GM23338 (cell line): Measurements from ENCODE around the gene FGD4. TPM values are rescaled to one million over a fixed set of nuclear protein-coding genes. Genes with fewer than 3 reads are reported as not detected.

ENCODE experiments used
- ATAC-seq: fragments of 200-7000 bp; cut with Tn5 transposase; 3 replicates; pipeline ENCODE4 v1.9.1; 2020
- DNase-seq: peaks from one replicate; pipeline ENCODE4 v3.0.0-alpha.2; 2015; ENCODE audit warnings: low spot score
- H2AFZ ChIP-seq: fragments of 200-600 bp; sonication (generic); 2 replicates; pipeline ENCODE4 v1.8.0; 2016; ENCODE audit warnings: antibody characterized with exemption, mild to moderate bottlenecking, moderate library complexity
- H3F3A ChIP-seq: fragments of 200-600 bp; sonication (generic); replicated peaks from 2 replicates; pipeline ENCODE4 v1.8.0; 2017; ENCODE audit warnings: antibody characterized with exemption, mixed run types, low read depth
- H3K27ac ChIP-seq: fragments of 200-600 bp; sonication (generic); 2 replicates; pipeline ENCODE4 v1.6.1; 2016; ENCODE audit warnings: low read depth
- H3K27me3 ChIP-seq: fragments of 200-600 bp; sonication (generic); 2 replicates; pipeline ENCODE4 v1.8.0; 2016; ENCODE audit warnings: mild to moderate bottlenecking, mixed run types, moderate library complexity; ENCODE audit not compliant: insufficient read depth
- H3K36me3 ChIP-seq: fragments of 200-600 bp; sonication (generic); 2 replicates; pipeline ENCODE4 v1.8.0; 2016; ENCODE audit warnings: mild to moderate bottlenecking; ENCODE audit not compliant: insufficient read depth
- H3K4me1 ChIP-seq: fragments of 200-600 bp; sonication (generic); 2 replicates; pipeline ENCODE4 v1.8.0; 2016; ENCODE audit warnings: mild to moderate bottlenecking, moderate library complexity; ENCODE audit not compliant: insufficient read depth
- H3K4me2 ChIP-seq: fragments of 200-600 bp; sonication (generic); 2 replicates; pipeline ENCODE4 v1.7.1; 2017; ENCODE audit warnings: mixed run types
- H3K4me3 ChIP-seq: fragments of 200-600 bp; sonication (generic); 2 replicates; pipeline ENCODE4 v1.6.1; 2016; ENCODE audit warnings: mixed run types
- H3K79me2 ChIP-seq: fragments of 200-600 bp; sonication (generic); replicated peaks from 2 replicates; pipeline ENCODE4 v1.8.0; 2017; ENCODE audit warnings: mild to moderate bottlenecking; ENCODE audit not compliant: insufficient read depth
- H3K9me2 ChIP-seq: fragments of 200-600 bp; sonication (generic); 2 replicates; pipeline ENCODE4 v1.8.0; 2017; ENCODE audit not compliant: insufficient read depth
- H4K20me1 ChIP-seq: fragments of 200-600 bp; sonication (generic); replicated peaks from 2 replicates; pipeline ENCODE4 v1.8.0; 2017; ENCODE audit warnings: mild to moderate bottlenecking; ENCODE audit not compliant: insufficient read depth
- H3K27ac Mint-ChIP-seq: 2 replicates; pipeline ENCODE4 v1.8.0; 2020; ENCODE audit warnings: inconsistent platforms, mild to moderate bottlenecking, moderate library complexity, mixed read lengths
- H3K27me3 Mint-ChIP-seq: 3 replicates; pipeline ENCODE4 v1.8.0; 2022; ENCODE audit warnings: low read depth, mild to moderate bottlenecking, moderate library complexity, mixed read lengths, inconsistent platforms; ENCODE audit not compliant: insufficient read depth, poor library complexity
- H3K36me3 Mint-ChIP-seq: 3 replicates; pipeline ENCODE4 v1.8.0; 2021; ENCODE audit warnings: low read depth, mild to moderate bottlenecking, inconsistent platforms, moderate library complexity, mixed read lengths
- H3K4me1 Mint-ChIP-seq: 3 replicates; pipeline ENCODE4 v1.8.0; 2020; ENCODE audit warnings: mild to moderate bottlenecking, inconsistent platforms, mixed read lengths
- H3K4me3 Mint-ChIP-seq: 3 replicates; pipeline ENCODE4 v1.8.0; 2021; ENCODE audit warnings: moderate library complexity, mild to moderate bottlenecking, inconsistent platforms, mixed read lengths
- H3K9me3 Mint-ChIP-seq: 3 replicates; pipeline ENCODE4 v1.8.0; 2020; ENCODE audit warnings: moderate library complexity, mild to moderate bottlenecking, inconsistent platforms, mixed read lengths
- CREB1 ChIP-seq: fragments of 250-450 bp; sonication (Bioruptor Pico); IDR thresholded peaks from 2 replicates; pipeline ENCODE4 v1.5.0; 2020; ENCODE audit warnings: low read depth, mild to moderate bottlenecking, moderate library complexity
- EZH2phosphoT487 ChIP-seq: fragments of 200-600 bp; sonication (generic); IDR thresholded peaks from one replicate; pipeline ENCODE4 v1.8.1; 2018; ENCODE audit warnings: antibody characterized with exemption; ENCODE audit not compliant: unreplicated experiment
- JUNB ChIP-seq: IDR thresholded peaks from one replicate; pipeline ENCODE4 v1.6.1; 2016; ENCODE audit warnings: antibody characterized with exemption; ENCODE audit not compliant: unreplicated experiment
- ZNF114 ChIP-seq: fragments of 250-450 bp; sonication (Bioruptor Pico); IDR thresholded peaks from 2 replicates; pipeline ENCODE4 v1.5.0; 2020; ENCODE audit warnings: mild to moderate bottlenecking, moderate library complexity
- polyA plus RNA-seq: library from polyadenylated mRNA; unstranded; fragments of >200 nt; fragmentation: Nextera tagmentation; extraction: Ambion mirVana; gene quantifications from 2 replicates; pipeline ENCODE4 v1.2.1, GENCODE V29; 2016
- total RNA-seq: library from RNA; depleted of rRNA; stranded (reverse); fragments of >200 nt; shearing (Covaris generic); gene quantifications from 2 replicates; pipeline ENCODE4 v1.2.3, GENCODE V29; 2014
- TF ChIP-seq, protein P1 (sequence below): IDR thresholded peaks from one replicate; pipeline ENCODE4 v1.6.1; 2018; ENCODE audit warnings: antibody characterized with exemption; ENCODE audit not compliant: unreplicated experiment
- TF ChIP-seq, protein P2 (sequence below), 2 experiments: fragments of 200-600 bp in 1 of 2; sonication (generic) in 1 of 2; conservative IDR thresholded peaks; 2 replicates each; pipeline versions ENCODE4 v1.5.1 to v1.6.1; 2016 to 2017; ENCODE audit warnings: antibody characterized with exemption in 2 of 2, low read depth in 2 of 2, mild to moderate bottlenecking in 2 of 2, moderate library complexity in 1 of 2

FGD4 gene
- total and polyA plus RNA-seq, 2 experiments from 2014 or later, result 24.3 to 54.3 TPM

DNA sequence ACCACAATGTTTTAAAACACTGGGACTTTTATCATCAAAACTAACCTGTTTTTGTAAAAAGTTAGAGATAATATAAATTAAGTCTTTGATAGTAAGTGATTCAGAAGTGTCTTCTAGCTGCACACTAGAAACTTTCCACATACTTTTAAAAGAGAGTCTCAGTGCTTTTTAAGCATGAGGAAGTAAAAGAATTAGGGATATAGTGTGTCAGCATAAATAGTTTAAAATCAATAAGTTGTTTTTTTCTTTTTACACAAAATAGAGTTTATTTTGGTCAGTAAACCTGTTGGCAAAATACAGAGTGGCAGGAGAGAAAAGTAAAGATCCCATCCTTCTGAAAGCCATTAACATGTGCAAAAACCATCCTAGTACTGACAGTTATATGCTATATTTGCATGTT is 281.4 kb downstream of the FGD4 start:
- H3K4me1 ChIP-seq, result peaks cover 9% of the 10 kb centered on the region
- H3K27me3 ChIP-seq, result no peaks in the 10 kb centered on the region
- H3K4me3 ChIP-seq, result peak overlapping the region; percentile 95
- Mint-ChIP-seq H3K9me3 (no peaks in the 10 kb centered on the region; the same call in 2 of the 3 replicates), H3K4me3 (peak overlapping the region; percentile 95), H3K27ac (no peak overlapping the region), H3K27me3 (peaks cover 10% of the 10 kb centered on the region), H3K4me1 (peaks cover 16% of the 10 kb centered on the region), H3K36me3 (peaks cover 23% of the 10 kb centered on the region)
- H3K36me3 ChIP-seq, result peaks cover 3% of the 10 kb centered on the region; the same call in 1 of the 2 replicates
- no peak overlapping the region for H2AFZ ChIP-seq
- no peak for ATAC-seq
- TF ChIP-seq, protein P1, sequence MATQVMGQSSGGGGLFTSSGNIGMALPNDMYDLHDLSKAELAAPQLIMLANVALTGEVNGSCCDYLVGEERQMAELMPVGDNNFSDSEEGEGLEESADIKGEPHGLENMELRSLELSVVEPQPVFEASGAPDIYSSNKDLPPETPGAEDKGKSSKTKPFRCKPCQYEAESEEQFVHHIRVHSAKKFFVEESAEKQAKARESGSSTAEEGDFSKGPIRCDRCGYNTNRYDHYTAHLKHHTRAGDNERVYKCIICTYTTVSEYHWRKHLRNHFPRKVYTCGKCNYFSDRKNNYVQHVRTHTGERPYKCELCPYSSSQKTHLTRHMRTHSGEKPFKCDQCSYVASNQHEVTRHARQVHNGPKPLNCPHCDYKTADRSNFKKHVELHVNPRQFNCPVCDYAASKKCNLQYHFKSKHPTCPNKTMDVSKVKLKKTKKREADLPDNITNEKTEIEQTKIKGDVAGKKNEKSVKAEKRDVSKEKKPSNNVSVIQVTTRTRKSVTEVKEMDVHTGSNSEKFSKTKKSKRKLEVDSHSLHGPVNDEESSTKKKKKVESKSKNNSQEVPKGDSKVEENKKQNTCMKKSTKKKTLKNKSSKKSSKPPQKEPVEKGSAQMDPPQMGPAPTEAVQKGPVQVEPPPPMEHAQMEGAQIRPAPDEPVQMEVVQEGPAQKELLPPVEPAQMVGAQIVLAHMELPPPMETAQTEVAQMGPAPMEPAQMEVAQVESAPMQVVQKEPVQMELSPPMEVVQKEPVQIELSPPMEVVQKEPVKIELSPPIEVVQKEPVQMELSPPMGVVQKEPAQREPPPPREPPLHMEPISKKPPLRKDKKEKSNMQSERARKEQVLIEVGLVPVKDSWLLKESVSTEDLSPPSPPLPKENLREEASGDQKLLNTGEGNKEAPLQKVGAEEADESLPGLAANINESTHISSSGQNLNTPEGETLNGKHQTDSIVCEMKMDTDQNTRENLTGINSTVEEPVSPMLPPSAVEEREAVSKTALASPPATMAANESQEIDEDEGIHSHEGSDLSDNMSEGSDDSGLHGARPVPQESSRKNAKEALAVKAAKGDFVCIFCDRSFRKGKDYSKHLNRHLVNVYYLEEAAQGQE, result no peak
- H3K4me2 ChIP-seq, result peak overlapping the region; percentile 85
- no peak for DNase-seq
- peaks cover 18% of the 10 kb centered on the region for H4K20me1 ChIP-seq
- H3K79me2 ChIP-seq, result peaks cover 62% of the 10 kb centered on the region
- H3F3A ChIP-seq, result peaks cover 7% of the 10 kb centered on the region; the same call in 1 of the 2 replicates
- H3K27ac ChIP-seq, result no peak overlapping the region
- no peaks in the 10 kb centered on the region for H3K9me2 ChIP-seq

GRCh38 chr12:32681272-32681671 is 281.9 kb downstream of the FGD4 start:
- Mint-ChIP-seq H3K4me3 (peak overlapping the region; percentile 95; the same call in 2 of the 3 replicates), H3K27me3 (peaks cover 10% of the 10 kb centered on the region), H3K4me1 (peaks cover 16% of the 10 kb centered on the region), H3K9me3 (no peaks in the 10 kb centered on the region; the same call in 2 of the 3 replicates), H3K36me3 (peaks cover 25% of the 10 kb centered on the region), H3K27ac (no peak overlapping the region)
- Histone ChIP-seq H2AFZ (no peak overlapping the region), H3K27ac (no peak overlapping the region), H3K4me2 (peak overlapping the region; percentile 85), H3K27me3 (no peaks in the 10 kb centered on the region), H3K36me3 (peaks cover 3% of the 10 kb centered on the region; the same call in 1 of the 2 replicates), H3K79me2 (peaks cover 67% of the 10 kb centered on the region), H4K20me1 (peaks cover 18% of the 10 kb centered on the region), H3F3A (peaks cover 7% of the 10 kb centered on the region; the same call in 1 of the 2 replicates), H3K9me2 (no peaks in the 10 kb centered on the region), H3K4me3 (peak overlapping the region; percentile 95), H3K4me1 (peaks cover 9% of the 10 kb centered on the region)
- no peak for ATAC-seq
- no peak for DNase-seq
- TF ChIP-seq, protein P1, result no peak
- TF ChIP-seq, protein P2, sequence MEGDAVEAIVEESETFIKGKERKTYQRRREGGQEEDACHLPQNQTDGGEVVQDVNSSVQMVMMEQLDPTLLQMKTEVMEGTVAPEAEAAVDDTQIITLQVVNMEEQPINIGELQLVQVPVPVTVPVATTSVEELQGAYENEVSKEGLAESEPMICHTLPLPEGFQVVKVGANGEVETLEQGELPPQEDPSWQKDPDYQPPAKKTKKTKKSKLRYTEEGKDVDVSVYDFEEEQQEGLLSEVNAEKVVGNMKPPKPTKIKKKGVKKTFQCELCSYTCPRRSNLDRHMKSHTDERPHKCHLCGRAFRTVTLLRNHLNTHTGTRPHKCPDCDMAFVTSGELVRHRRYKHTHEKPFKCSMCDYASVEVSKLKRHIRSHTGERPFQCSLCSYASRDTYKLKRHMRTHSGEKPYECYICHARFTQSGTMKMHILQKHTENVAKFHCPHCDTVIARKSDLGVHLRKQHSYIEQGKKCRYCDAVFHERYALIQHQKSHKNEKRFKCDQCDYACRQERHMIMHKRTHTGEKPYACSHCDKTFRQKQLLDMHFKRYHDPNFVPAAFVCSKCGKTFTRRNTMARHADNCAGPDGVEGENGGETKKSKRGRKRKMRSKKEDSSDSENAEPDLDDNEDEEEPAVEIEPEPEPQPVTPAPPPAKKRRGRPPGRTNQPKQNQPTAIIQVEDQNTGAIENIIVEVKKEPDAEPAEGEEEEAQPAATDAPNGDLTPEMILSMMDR (conservative IDR thresholded peaks at IDR 0.05; ENCODE audit: low read depth in 2 of 2), result no peak
- no peak for TF ChIP-seq JUNB
- TF ChIP-seq ZNF114, result no peak
- TF ChIP-seq EZH2phosphoT487, result no peak
- TF ChIP-seq CREB1, result no peak
